ENCODE data around the gene STAM2. TPM values are rescaled to one million over a fixed set of nuclear protein-coding genes. Genes with fewer than 3 reads are reported as not detected.

STAM2 gene
- total RNA-seq, 1 donor from 2014 or later = 22.9 TPM

- no peak for DNase-seq (ENCODE audit: low spot score)
- Mint-ChIP-seq H3K36me3 (ENCODE audit: low read depth, unreplicated experiment) (no peaks in the 10 kb centered on the region), H3K4me3 (ENCODE audit: unreplicated experiment) (no peak overlapping the region), H3K27me3 (ENCODE audit: unreplicated experiment) (no peaks in the 10 kb centered on the region), H3K27ac (ENCODE audit: unreplicated experiment) (no peak overlapping the region), H3K9me3 (ENCODE audit: unreplicated experiment) (no peaks in the 10 kb centered on the region), H3K4me1 (ENCODE audit: unreplicated experiment) (peaks cover 4% of the 10 kb centered on the region)
- no peak for TF ChIP-seq CTCF (IDR thresholded peaks at IDR 0.05; ENCODE audit: unreplicated experiment)
Observed at GRCh38 chr2:152084076-152084475, 91.5 kb downstream of the STAM2 start.

GRCh38 chr2:152083202-152083875, 92.2 kb downstream of the STAM2 start:
- no peaks in the 10 kb centered on the region for H3K27me3 Mint-ChIP-seq (ENCODE audit: unreplicated experiment)
- TF ChIP-seq CTCF (IDR thresholded peaks at IDR 0.05; ENCODE audit: unreplicated experiment) = no peak
- H3K4me1 Mint-ChIP-seq (ENCODE audit: unreplicated experiment) = peaks cover 4% of the 10 kb centered on the region
- no peaks in the 10 kb centered on the region for H3K9me3 Mint-ChIP-seq (ENCODE audit: unreplicated experiment)
- no peak for DNase-seq (ENCODE audit: low spot score)
- H3K27ac Mint-ChIP-seq (ENCODE audit: unreplicated experiment) = no peak overlapping the region
- no peak overlapping the region for H3K4me3 Mint-ChIP-seq (ENCODE audit: unreplicated experiment)
- H3K36me3 Mint-ChIP-seq (ENCODE audit: low read depth, unreplicated experiment) = no peaks in the 10 kb centered on the region

- Mint-ChIP-seq H3K4me1 (ENCODE audit: unreplicated experiment) (peaks cover 4% of the 10 kb centered on the region), H3K9me3 (ENCODE audit: unreplicated experiment) (no peaks in the 10 kb centered on the region), H3K36me3 (ENCODE audit: low read depth, unreplicated experiment) (no peaks in the 10 kb centered on the region), H3K27me3 (ENCODE audit: unreplicated experiment) (no peaks in the 10 kb centered on the region), H3K27ac (ENCODE audit: unreplicated experiment) (no peak overlapping the region), H3K4me3 (ENCODE audit: unreplicated experiment) (no peak overlapping the region)
- TF ChIP-seq CTCF (IDR thresholded peaks at IDR 0.05; ENCODE audit: unreplicated experiment) = no peak
- DNase-seq (ENCODE audit: low spot score) = no peak
Observed at GRCh38 chr2:152078662-152079061, 96.9 kb downstream of the STAM2 start.

- Mint-ChIP-seq H3K36me3 (ENCODE audit: low read depth, unreplicated experiment) (no peaks in the 10 kb centered on the region), H3K4me1 (ENCODE audit: unreplicated experiment) (peaks cover 4% of the 10 kb centered on the region), H3K4me3 (ENCODE audit: unreplicated experiment) (no peak overlapping the region), H3K9me3 (ENCODE audit: unreplicated experiment) (no peaks in the 10 kb centered on the region), H3K27ac (ENCODE audit: unreplicated experiment) (no peak overlapping the region), H3K27me3 (ENCODE audit: unreplicated experiment) (peaks cover 1% of the 10 kb centered on the region)
- TF ChIP-seq CTCF (IDR thresholded peaks at IDR 0.05; ENCODE audit: unreplicated experiment) = no peak
- DNase-seq (ENCODE audit: low spot score) = no peak
Observed at GRCh38 chr2:152078023-152078422, 97.5 kb downstream of the STAM2 start.

GRCh38 chr2:152075461-152076050, 100.0 kb downstream of the STAM2 start:
- H3K4me1 Mint-ChIP-seq (ENCODE audit: unreplicated experiment) = no peaks in the 10 kb centered on the region
- H3K9me3 Mint-ChIP-seq (ENCODE audit: unreplicated experiment) = no peaks in the 10 kb centered on the region
- TF ChIP-seq CTCF (IDR thresholded peaks at IDR 0.05; ENCODE audit: unreplicated experiment) = no peak
- H3K4me3 Mint-ChIP-seq (ENCODE audit: unreplicated experiment) = no peak overlapping the region
- no peak for DNase-seq (ENCODE audit: low spot score)
- peaks cover 1% of the 10 kb centered on the region for H3K27me3 Mint-ChIP-seq (ENCODE audit: unreplicated experiment)
- H3K36me3 Mint-ChIP-seq (ENCODE audit: low read depth, unreplicated experiment) = no peaks in the 10 kb centered on the region
- H3K27ac Mint-ChIP-seq (ENCODE audit: unreplicated experiment) = no peak overlapping the region

Measured in endothelial cell (in vitro differentiated cells).